HG03280 (cell line): ENCODE data around the gene TRIM52.
"Not testable (repeated sequence)": the region's sequence is repeated elsewhere in the genome, so short reads cannot be mapped to it uniquely, and the experiment has no call there.

Source experiments
- ATAC-seq: cut with Tn5 transposase; IDR thresholded peaks from one replicate; pipeline ENCODE4 v1.9.1; 2021; ENCODE audit warnings: mild to moderate bottlenecking, moderate library complexity; ENCODE audit not compliant: unreplicated experiment

The TRIM52 gene

GRCh38 chr5:181260720-181261319 lies at the start of gene TRIM52:
Gene TRIM52, minus strand, starts transcription at chr5:181261143. Its CDS starts 330 bp downstream, at chr5:181260813.
- ATAC-seq, result peak; percentile 83

- peak; percentile 62 for ATAC-seq
These were observed 26.4 kb upstream of the TRIM52 start for GRCh38 chr5:181287331-181287730.

- ATAC-seq, result not testable (repeated sequence)
These were observed 25.2 kb upstream of the TRIM52 start for GRCh38 chr5:181285962-181286705.

DNA sequence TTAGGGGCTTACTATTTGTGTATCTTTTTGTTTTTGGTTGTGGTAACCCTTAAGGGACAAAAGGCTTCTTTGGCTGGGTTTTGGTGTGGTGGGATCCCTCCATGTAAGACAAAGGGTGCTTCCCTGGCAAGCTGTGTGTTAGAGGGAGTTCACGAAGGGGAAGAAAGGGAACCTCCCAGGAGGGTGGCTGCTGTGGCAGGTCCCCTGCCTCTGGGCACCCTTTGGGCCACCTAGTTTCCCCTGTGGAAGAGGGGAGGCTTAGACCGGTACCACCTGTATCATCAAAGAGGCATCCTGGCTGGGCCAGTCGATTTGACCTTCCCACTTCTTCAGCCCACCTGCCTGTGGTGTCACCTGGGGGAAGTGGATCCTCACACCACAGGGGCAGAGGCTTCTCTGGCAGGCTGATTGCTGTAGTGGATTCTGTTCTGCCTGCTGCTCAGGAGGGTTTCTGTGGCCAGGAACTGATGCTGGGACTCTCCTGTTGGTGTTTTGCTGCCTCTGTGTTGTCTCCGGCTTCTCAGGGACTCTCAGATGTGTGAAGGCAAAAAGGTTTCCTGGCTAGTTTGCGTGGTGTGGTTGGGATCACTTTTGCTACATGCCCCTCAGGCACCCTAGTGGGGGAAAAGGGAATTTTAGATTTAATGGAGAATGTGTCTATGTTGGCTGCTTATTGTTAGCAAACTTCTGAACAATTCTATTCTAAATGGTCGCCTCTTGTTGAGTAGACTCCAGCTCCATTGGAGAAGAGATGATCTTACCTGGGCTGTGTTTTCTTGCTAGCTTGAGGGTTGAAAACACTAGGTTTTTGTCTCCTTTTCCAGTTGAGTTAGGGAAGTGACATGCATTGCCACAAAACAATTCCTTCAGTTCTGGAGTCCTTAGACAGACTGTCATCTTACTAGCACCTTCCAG lies 23.2 kb upstream of the TRIM52 start:
- not testable (repeated sequence) for ATAC-seq

DNA sequence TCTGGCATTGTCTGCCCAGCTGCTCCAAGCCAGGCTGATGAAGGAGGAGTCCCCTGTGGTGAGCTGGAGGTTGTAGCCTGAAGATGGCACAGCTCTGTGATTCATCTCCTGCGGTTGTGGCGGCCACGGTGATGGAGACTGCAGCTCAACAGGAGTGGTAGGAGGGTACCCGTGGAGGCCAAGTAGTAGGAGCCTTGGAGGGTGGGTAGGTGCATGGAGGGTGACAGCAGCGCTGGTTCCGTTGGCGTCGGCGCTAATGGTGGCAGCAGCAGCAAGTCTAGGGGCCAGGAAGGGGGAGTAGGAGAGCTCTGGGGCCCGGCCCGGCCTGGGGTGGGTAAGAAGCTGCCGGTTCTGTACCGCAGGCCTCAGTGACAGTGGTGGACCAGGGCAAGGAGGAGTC lies 22.4 kb upstream of the TRIM52 start:
- ATAC-seq, result no peak

- ATAC-seq, result no peak
These were observed 21.9 kb upstream of the TRIM52 start for GRCh38 chr5:181282874-181283273.

DNA sequence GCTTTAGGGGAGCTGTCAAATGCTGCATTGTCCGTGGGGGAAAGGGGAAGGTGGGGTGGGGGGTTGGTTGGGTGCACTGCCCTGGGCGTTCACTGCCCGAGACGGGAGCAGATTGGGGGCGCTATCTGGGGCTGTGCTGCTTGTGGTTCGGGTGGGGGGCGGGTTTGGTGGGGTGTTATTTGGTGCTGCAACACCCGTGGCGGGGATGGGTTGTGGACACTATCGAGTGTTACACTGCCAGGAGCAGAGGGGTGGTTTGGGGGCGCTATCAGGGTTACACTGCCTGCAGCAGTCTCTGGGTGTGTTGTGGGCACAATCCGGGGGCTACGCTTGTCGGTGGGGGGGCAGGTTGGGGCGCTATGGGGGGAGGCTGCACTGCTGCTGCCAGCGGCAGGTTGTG lies 21.5 kb upstream of the TRIM52 start:
- ATAC-seq, result not testable (repeated sequence)

GRCh38 chr5:181281984-181282316 lies 21.0 kb upstream of the TRIM52 start:
- ATAC-seq, result no peak

- no peak for ATAC-seq
These were observed 20.4 kb upstream of the TRIM52 start for GRCh38 chr5:181281077-181281983.

GRCh38 chr5:181280251-181280762 lies 19.4 kb upstream of the TRIM52 start:
- no peak for ATAC-seq

DNA sequence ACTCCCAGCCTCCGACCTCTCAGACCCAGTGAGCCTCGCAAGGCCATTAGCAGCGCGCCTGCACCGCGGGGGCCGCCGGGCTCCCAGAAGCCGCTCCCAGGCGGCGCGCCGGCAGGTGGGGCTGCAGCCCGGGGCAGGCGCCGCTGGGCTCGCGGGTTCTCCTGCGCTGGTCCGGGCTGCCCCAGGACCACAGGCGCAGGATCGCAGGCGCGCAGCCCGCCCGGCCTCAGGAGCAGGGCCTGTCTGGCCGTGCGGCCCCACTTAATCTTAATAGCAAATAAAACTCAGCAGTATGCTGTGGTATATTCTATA lies 12.4 kb upstream of the TRIM52 start:
- ATAC-seq, result not testable (repeated sequence)

GRCh38 chr5:181271081-181271480 lies 10.1 kb upstream of the TRIM52 start:
- no peak for ATAC-seq

DNA sequence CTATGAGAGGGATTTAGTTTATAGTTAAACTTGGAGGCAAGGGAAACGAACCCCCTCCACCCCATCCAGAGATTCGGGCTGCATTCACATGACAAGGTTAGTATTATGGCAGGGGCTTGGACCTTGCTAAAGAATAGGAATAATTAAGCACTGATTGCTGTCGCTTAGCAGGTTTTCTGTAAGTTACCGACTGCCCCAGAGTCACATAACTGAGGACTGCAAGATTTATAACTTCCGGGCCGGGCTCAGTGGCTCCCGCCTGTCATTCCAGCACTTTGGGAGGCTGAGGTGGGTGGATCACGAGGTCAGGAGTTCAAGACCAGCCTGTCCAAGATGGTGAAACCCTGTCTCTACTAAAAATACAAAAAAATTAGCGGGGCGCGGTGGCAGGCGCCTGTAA lies 7.0 kb upstream of the TRIM52 start:
- ATAC-seq, result not testable (repeated sequence)

DNA sequence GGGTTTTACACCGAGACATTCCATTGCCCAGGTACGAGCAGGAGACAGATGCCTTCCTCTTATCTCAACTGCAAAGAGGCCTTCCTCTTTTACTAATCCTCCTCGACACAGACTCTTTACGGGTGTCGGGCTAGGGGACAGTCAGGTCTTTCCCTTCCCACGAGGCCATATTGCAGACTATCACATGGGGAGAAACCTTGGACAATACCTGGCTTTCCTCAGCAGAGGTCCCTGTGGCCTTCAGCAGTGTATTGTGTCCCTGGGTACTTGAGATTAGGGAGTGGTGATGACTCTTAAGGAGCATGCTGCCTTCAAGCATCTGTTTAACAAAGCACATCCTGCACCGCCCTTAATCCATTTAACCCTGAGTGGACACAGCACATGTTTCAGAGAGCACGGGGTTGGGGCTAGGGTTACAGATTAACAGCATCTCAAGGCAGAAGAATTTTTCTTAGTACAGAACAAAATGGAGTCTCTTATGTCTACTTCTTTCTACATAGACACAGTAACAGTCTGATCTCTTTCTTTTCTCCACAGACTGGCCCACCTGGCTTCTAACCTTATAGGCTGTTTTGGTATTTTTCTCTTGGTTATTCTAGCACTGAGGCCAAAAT lies 6.5 kb upstream of the TRIM52 start:
- not testable (repeated sequence) for ATAC-seq

- ATAC-seq, result no peak
These were observed 4.2 kb upstream of the TRIM52 start for GRCh38 chr5:181265092-181265671.

DNA sequence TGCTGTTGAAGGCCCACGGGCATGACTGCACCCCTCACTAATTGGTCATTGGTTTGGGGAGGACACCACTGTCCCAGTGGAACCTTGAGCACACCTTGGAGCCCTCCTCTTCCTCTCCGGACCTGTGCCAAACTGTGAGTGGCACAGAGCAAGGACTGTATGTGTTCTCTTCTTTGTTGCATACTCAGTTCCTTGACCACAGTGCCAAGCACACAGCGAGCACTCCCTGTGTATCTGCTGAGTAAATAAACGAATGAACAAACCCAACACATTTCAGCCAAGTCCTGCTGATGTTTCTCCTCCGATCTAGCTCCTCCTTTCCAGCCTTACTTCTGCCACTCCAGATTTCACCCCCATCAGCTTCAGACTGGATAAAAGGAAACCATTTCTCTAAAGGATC lies 2.7 kb upstream of the TRIM52 start:
- ATAC-seq, result no peak

- ATAC-seq, result peak; percentile 56
These were observed 542 bp upstream of the TRIM52 start for GRCh38 chr5:181261320-181262049.

DNA sequence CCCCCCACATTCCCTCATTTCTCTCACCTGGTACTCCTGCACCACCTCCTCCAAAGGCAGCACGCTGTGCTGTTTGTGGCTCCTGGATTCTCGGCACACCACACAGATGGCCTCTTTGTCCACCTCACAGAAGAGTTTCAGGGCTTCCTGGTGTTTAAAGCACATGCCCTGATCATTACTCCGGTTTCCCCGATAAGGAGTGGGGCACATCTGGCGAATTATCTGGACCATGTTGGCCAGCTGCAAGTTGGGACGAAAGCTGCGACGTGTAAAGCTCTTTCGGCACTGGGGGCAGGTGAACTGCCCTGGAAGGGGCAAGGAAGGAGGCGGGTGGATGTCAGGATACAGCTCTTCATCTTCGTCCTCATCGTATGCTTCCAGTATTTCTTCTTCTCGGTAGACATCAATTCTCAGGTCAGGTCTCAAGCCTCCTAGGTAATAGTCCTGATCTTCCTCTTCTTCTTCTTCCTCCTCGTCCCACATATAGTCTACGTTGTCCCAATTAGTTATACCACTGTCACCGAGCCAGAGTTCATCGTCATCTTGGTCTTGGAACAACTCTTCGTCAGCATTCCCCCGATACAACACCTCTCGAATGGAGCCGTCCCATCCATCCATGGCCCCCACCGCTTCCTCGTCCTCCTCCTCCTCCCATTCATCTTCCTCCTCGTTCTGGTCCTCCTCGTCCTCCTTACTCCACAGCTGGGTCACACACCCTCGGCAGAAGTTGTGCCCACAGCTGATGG lies 796 bp downstream of the TRIM52 start:
- no peak for ATAC-seq
